T-cell (primary cell): ENCODE data around the gene RNF224. TPM values are rescaled to one million over a fixed set of nuclear protein-coding genes. Genes with fewer than 3 reads are reported as not detected.

Experiments used
- ATAC-seq, 4 experiments: fragments of 200-7000 bp in 3 of 4; fragments of 150-1000 bp in 1 of 4; cut with Tn5 transposase; replicated peaks in 1 of 4; 1 replicate in 3 of 4; 2 replicates in 1 of 4; pipeline ENCODE4 v1.10.0; 2021; ENCODE audit warnings: moderate library complexity in 3 of 4, mild to moderate bottlenecking in 2 of 4, moderate number of reproducible peaks in 1 of 4
- CTCF ChIA-PET, 2 donors: fragments of 300-600 bp; sonication (Branson Sonifier 250); formaldehyde crosslinking; loops; one replicate each; lab custom pipeline; 2022; ENCODE audit warnings: antibody characterized with exemption in 2 of 2; lab: Charles Lee
- POLR2A ChIA-PET, 2 donors: fragments of 300-600 bp; sonication (Branson Sonifier 250); formaldehyde crosslinking; loops; one replicate each; lab custom pipeline; 2022; ENCODE audit warnings: antibody characterized with exemption in 2 of 2; lab: Charles Lee
- DNase-seq, 35 experiments: peaks; one replicate each; pipeline versions ENCODE4 v3.0.0 to v3.0.0-alpha.2; 2013 to 2023
- H3K27ac ChIP-seq: one replicate; pipeline ENCODE4 v1.5.1; 2013; ENCODE audit warnings: low read length
- H3K27me3 ChIP-seq, 2 experiments: replicated peaks in 1 of 2; 1 replicate in 1 of 2; 2 replicates in 1 of 2; pipeline versions ENCODE4 v1.6.1 to v1.7.0; 2013; ENCODE audit warnings: low read length in 1 of 2, mixed read lengths in 1 of 2; ENCODE audit not compliant: control insufficient read depth in 2 of 2, insufficient read depth in 2 of 2; ENCODE audit errors: extremely low read depth in 1 of 2
- H3K36me3 ChIP-seq, 2 donors: 1 replicate in 1 of 2; 2 replicates in 1 of 2; pipeline versions ENCODE4 v1.6.1 to v1.7.0; 2013; ENCODE audit warnings: low read length in 1 of 2; ENCODE audit not compliant: control insufficient read depth in 2 of 2, insufficient read depth in 1 of 2; ENCODE audit errors: extremely low read depth in 1 of 2
- H3K4me1 ChIP-seq, 2 experiments: 1 replicate in 1 of 2; 2 replicates in 1 of 2; pipeline versions ENCODE4 v1.6.1 to v1.7.0; 2013; ENCODE audit warnings: low read length in 2 of 2, mixed read lengths in 1 of 2; ENCODE audit not compliant: insufficient read depth in 2 of 2, control insufficient read depth in 1 of 2; ENCODE audit errors: extremely low read depth in 1 of 2
- H3K4me3 ChIP-seq, 2 donors: 1 replicate in 1 of 2; 2 replicates in 1 of 2; pipeline versions ENCODE4 v1.5.1 to v1.7.0; 2013; ENCODE audit warnings: mild to moderate bottlenecking in 2 of 2, low read length in 1 of 2, moderate library complexity in 1 of 2; ENCODE audit not compliant: control insufficient read depth in 1 of 2; ENCODE audit errors: extremely low read depth in 1 of 2
- H3K9me3 ChIP-seq: 2 replicates; pipeline ENCODE4 v1.7.0; 2013
- H3K27ac Mint-ChIP-seq, 2 donors: one replicate each; pipeline ENCODE4 v1.8.0; 2020 to 2021; ENCODE audit warnings: mild to moderate bottlenecking in 2 of 2, mixed read lengths in 2 of 2
- H3K27me3 Mint-ChIP-seq, 2 donors: one replicate each; pipeline ENCODE4 v1.8.0; 2021 to 2022; ENCODE audit warnings: mixed read lengths in 2 of 2
- H3K36me3 Mint-ChIP-seq: one replicate; pipeline ENCODE4 v1.8.0; 2021; ENCODE audit warnings: mixed read lengths
- H3K4me1 Mint-ChIP-seq, 3 donors: one replicate each; pipeline ENCODE4 v1.8.0; 2020 to 2022; ENCODE audit warnings: mixed read lengths in 3 of 3, mild to moderate bottlenecking in 1 of 3
- H3K4me3 Mint-ChIP-seq, 3 donors: one replicate each; pipeline ENCODE4 v1.8.0; 2020 to 2022; ENCODE audit warnings: mild to moderate bottlenecking in 3 of 3, mixed read lengths in 3 of 3, moderate library complexity in 3 of 3
- H3K9me3 Mint-ChIP-seq, 3 donors: one replicate each; pipeline ENCODE4 v1.8.0; 2020 to 2022; ENCODE audit warnings: mixed read lengths in 3 of 3
- WGBS: methylation state at CpG from one replicate; pipeline ENCODE4 v1.1.5; 2013; ENCODE audit warnings: missing lambda C conversion rate; ENCODE audit not compliant: insufficient coverage; 5-methylcytosine and 5-hydroxymethylcytosine counted together
- total RNA-seq, 35 experiments: library from RNA in 6 of 35; stranded (reverse) in 6 of 35; fragments of 120-200 nt in 1 of 35; gene quantifications; one replicate each; pipeline versions ENCODE4 v1.2.1 to v1.2.4 and lab custom pipeline; 2013 to 2026

RNF224 gene
- total RNA-seq, 5 donors from 2014 or later (not counting 1 experiment from before 2014, with no cell fraction given), result not detected

DNA sequence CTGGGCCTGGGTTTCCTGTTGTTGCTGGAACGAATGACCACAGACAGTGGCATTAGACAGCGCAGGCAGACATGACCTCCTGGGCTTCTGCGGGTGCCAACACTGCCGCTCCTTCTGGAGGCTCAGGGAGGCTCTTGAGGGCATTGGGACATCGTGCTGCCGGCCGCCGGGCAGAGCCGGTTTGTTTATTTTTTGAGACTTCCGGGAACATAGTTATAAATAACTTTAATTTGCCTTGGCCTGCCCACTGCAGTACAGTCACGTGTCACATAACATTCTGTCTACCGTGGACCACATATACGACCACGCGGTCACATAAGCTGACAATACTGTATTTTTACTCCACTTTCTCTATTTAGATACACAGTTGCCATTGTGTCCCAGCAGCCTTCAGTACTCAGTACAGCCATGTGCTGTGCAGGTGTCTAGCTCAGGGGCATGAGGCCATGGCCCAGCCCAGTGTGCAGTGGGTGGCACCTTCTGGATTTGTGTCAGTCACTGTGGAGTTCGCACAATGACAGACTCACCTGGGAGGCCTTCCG, 42.0 kb downstream of the RNF224 start:
- Mint-ChIP-seq H3K27ac (no peak overlapping the region), H3K27me3 (no peaks in the 10 kb centered on the region), H3K36me3 (peaks cover 21% of the 10 kb centered on the region), H3K9me3 (no peaks in the 10 kb centered on the region), H3K4me3 (no peak overlapping the region), H3K4me1 (peaks cover 19 to 24% (median 19%) of the 10 kb centered on the region in 3 donors)
- ChIA-PET CTCF (no interaction called here), POLR2A (no interaction called here)
- H3K36me3 ChIP-seq, result peaks cover 29 to 57% of the 10 kb centered on the region in 2 donors
- peaks cover 11 to 26% of the 10 kb centered on the region in 2 experiments for H3K4me1 ChIP-seq
- ATAC-seq, result no peak
- H3K27me3 ChIP-seq, result peaks cover 0 to 3% of the 10 kb centered on the region in 2 experiments
- WGBS, result 89% methylated on average over 17 of the region's 17 CpGs
- no peak overlapping the region for H3K4me3 ChIP-seq
- no peak for DNase-seq
- no peaks in the 10 kb centered on the region for H3K9me3 ChIP-seq
- H3K27ac ChIP-seq, result no peak overlapping the region

DNA sequence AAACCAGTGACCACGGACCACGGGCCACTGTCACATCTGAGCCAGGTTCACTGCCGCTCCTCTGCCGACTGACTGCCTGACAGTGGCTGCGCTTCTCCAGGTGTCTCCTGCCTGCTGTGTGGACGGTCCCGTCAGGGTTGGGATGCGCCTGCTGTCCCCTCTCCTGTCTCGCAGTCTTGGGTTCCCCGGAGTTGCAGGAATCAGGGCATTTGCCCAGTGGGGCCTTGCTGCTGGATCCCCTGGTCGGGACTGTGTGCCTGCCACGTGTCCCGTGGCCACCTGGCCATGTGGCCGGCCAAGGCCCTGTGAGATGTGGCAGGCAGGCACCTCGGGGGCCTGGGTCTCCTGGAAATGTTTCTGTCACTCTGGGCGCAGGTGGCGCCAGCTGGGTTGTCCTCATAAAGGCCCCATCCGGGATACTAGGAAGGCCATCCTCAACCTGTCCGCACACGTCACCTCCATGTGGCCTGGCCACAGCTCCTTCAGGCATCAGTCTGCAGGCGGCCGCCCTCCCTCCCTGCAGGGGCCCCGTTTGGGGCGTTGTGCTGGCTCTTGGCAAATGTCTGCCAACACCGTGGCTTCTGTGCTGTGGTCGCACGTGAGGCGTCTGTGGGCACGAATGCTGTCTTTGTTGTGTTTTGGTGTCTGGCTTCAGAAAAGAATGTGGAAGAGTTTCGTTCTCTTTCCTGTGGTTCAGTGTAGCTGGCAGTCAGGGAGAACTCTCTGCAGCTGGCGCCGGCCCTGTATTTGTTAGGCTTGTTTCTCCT, 43.8 kb downstream of the RNF224 start:
- Mint-ChIP-seq H3K4me1 (peaks cover 22 to 33% (median 31%) of the 10 kb centered on the region in 3 donors), H3K27me3 (peaks cover 0 to 8% of the 10 kb centered on the region in 2 donors), H3K36me3 (peaks cover 20% of the 10 kb centered on the region), H3K4me3 (peak overlapping the region in 2 of 3 donors; percentile 5 to 49), H3K27ac (peak overlapping the region; percentile 1 to 41), H3K9me3 (no peaks in the 10 kb centered on the region)
- peaks cover 11 to 24% of the 10 kb centered on the region in 2 experiments for H3K4me1 ChIP-seq
- POLR2A ChIA-PET, result interaction anchor here in 1 of 2 donors (0.6 kb wide), 1 partner anchor 533 kb away, joined by 3 read pairs; no protein-coding TSS in a partner anchor
- H3K27me3 ChIP-seq, result peaks cover 0 to 8% of the 10 kb centered on the region in 2 experiments
- peaks cover 26 to 48% of the 10 kb centered on the region in 2 donors for H3K36me3 ChIP-seq
- CTCF ChIA-PET, result interaction anchor here in 1 of 2 donors (0.6 kb wide), 1 partner anchor 185 kb away, joined by 8 read pairs; no protein-coding TSS in a partner anchor
- H3K27ac ChIP-seq, result no peak overlapping the region
- ATAC-seq, result peak; percentile 41 to 90 (median 68)
- peak in 14 of 35 experiments; percentile 18 to 57 (median 36) for DNase-seq
- H3K4me3 ChIP-seq, result no peak overlapping the region
- no peaks in the 10 kb centered on the region for H3K9me3 ChIP-seq
- 62% methylated on average over 26 of the region's 32 CpGs for WGBS

- Histone ChIP-seq H3K27ac (no peak overlapping the region), H3K27me3 (peaks cover 0 to 14% of the 10 kb centered on the region in 2 experiments), H3K36me3 (peaks cover 22 to 43% of the 10 kb centered on the region in 2 donors), H3K9me3 (no peaks in the 10 kb centered on the region), H3K4me1 (peaks cover 11 to 23% of the 10 kb centered on the region in 2 experiments), H3K4me3 (no peak overlapping the region)
- Mint-ChIP-seq H3K36me3 (peaks cover 20% of the 10 kb centered on the region), H3K9me3 (no peaks in the 10 kb centered on the region), H3K27me3 (peaks cover 0 to 10% of the 10 kb centered on the region in 2 donors), H3K4me1 (peaks cover 23 to 35% (median 32%) of the 10 kb centered on the region in 3 donors), H3K4me3 (peak overlapping the region in 2 of 3 donors; percentile 5 to 49), H3K27ac (peak overlapping the region in 1 of 2 donors; percentile 41)
- 16% methylated on average over 3 of the region's 3 CpGs for WGBS
- ChIA-PET CTCF (interaction anchor here in 1 of 2 donors (0.6 kb wide), 1 partner anchor 186 kb away, joined by 8 read pairs; no protein-coding TSS in a partner anchor), POLR2A (interaction anchor here in 1 of 2 donors (0.6 kb wide), 1 partner anchor 534 kb away, joined by 3 read pairs; no protein-coding TSS in a partner anchor)
- ATAC-seq (no peak), DNase-seq (no peak)
Measured at GRCh38 chr9:137271696-137272076, 44.4 kb downstream of the RNF224 start.

GRCh38 chr9:137272241-137273094, 45.2 kb downstream of the RNF224 start:
- 93% methylated on average over 37 of the region's 39 CpGs for WGBS
- Mint-ChIP-seq H3K9me3 (no peaks in the 10 kb centered on the region), H3K4me3 (no peak overlapping the region), H3K4me1 (peaks cover 29 to 43% (median 37%) of the 10 kb centered on the region in 3 donors), H3K27me3 (peaks cover 0 to 13% of the 10 kb centered on the region in 2 donors), H3K27ac (no peak overlapping the region), H3K36me3 (peaks cover 20% of the 10 kb centered on the region)
- Histone ChIP-seq H3K4me1 (peaks cover 14 to 29% of the 10 kb centered on the region in 2 experiments), H3K4me3 (no peak overlapping the region), H3K27me3 (peaks cover 0 to 22% of the 10 kb centered on the region in 2 experiments), H3K9me3 (no peaks in the 10 kb centered on the region), H3K36me3 (peaks cover 22 to 35% of the 10 kb centered on the region in 2 donors), H3K27ac (no peak overlapping the region)
- ChIA-PET CTCF (no interaction called here), POLR2A (no interaction called here)
- DNase-seq (no peak), ATAC-seq (no peak)

DNA sequence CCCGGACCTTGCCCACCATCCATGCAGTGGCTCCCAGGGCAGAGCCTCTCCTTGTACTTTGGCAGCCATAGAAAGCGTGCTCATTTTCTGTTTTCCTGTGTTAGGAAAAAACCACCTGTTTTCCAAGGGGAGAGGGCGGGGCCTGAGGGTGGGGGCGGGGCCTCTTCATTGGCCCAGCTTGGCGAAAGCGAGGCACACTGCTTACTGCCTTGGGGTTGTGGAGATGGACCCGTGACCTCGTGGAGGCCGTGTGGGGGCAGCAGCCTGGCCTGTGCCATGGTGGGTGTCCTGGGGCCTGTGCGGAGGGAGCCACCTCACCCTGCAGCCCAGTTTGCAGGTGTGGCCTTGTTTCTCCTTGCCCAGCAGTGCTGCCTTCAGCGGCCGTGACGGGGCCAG, 45.8 kb downstream of the RNF224 start:
- no peak overlapping the region for H3K4me3 ChIP-seq
- H3K9me3 Mint-ChIP-seq, result no peaks in the 10 kb centered on the region
- 94% methylated on average over 12 of the region's 13 CpGs for WGBS
- no peak overlapping the region for H3K27ac ChIP-seq
- DNase-seq (no peak), ATAC-seq (no peak)
- peaks cover 30 to 50% (median 40%) of the 10 kb centered on the region in 3 donors for H3K4me1 Mint-ChIP-seq
- peaks cover 0 to 28% of the 10 kb centered on the region in 2 experiments for H3K27me3 ChIP-seq
- H3K27me3 Mint-ChIP-seq, result peaks cover 0 to 16% of the 10 kb centered on the region in 2 donors
- H3K36me3 ChIP-seq, result peaks cover 22 to 31% of the 10 kb centered on the region in 2 donors
- H3K4me3 Mint-ChIP-seq, result no peak overlapping the region
- ChIA-PET CTCF (no interaction called here), POLR2A (no interaction called here)
- peaks cover 20% of the 10 kb centered on the region for H3K36me3 Mint-ChIP-seq
- no peaks in the 10 kb centered on the region for H3K9me3 ChIP-seq
- H3K27ac Mint-ChIP-seq, result no peak overlapping the region
- peaks cover 20 to 36% of the 10 kb centered on the region in 2 experiments for H3K4me1 ChIP-seq
